B cell (primary cell): Measurements from ENCODE around the gene THRB. TPM values are rescaled to one million over a fixed set of nuclear protein-coding genes. Genes with fewer than 3 reads are reported as not detected.

ENCODE experiments used
- ATAC-seq: fragments of 200-7000 bp; cut with Tn5 transposase; one replicate; pipeline ENCODE4 v1.10.0; 2021; ENCODE audit warnings: low read depth, mild to moderate bottlenecking, moderate number of reproducible peaks, moderate library complexity
- CTCF ChIA-PET: fragments of 350-600 bp; sonication (Branson Sonifier 250); formaldehyde crosslinking; loops from one replicate; lab custom pipeline; 2021; ENCODE audit warnings: antibody characterized with exemption, inconsistent platforms; lab: Charles Lee
- POLR2A ChIA-PET: fragments of 350-600 bp; sonication (Branson Sonifier 250); formaldehyde crosslinking; loops from one replicate; lab custom pipeline; 2021; ENCODE audit warnings: antibody characterized with exemption; lab: Charles Lee
- DNase-seq: peaks from one replicate; pipeline ENCODE4 v3.0.0; 2013
- H2AFZ ChIP-seq: 2 replicates; pipeline ENCODE4 v1.6.1; 2012; ENCODE audit warnings: mild to moderate bottlenecking, low read depth, low read length; ENCODE audit not compliant: insufficient read depth, poor library complexity, severe bottlenecking
- H3K27ac ChIP-seq, 2 donors: 1 replicate in 1 of 2; 2 replicates in 1 of 2; pipeline ENCODE4 v1.5.1; 2012 to 2013; ENCODE audit warnings: low read length in 2 of 2, mild to moderate bottlenecking in 2 of 2, moderate library complexity in 1 of 2
- H3K27me3 ChIP-seq, 4 experiments: fragments of 200-600 bp in 1 of 4; sonication (generic) in 1 of 4; replicated peaks in 1 of 4; 1 replicate in 2 of 4; 2 replicates in 2 of 4; pipeline versions ENCODE4 v1.6.1 to v1.7.0; 2013 to 2016; ENCODE audit warnings: low read length in 3 of 4, mild to moderate bottlenecking in 2 of 4, mixed read lengths in 1 of 4, moderate library complexity in 1 of 4; ENCODE audit not compliant: insufficient read depth in 4 of 4, control insufficient read depth in 3 of 4; ENCODE audit errors: control extremely low read depth in 1 of 4
- H3K36me3 ChIP-seq, 2 experiments: replicated peaks in 1 of 2; 1 replicate in 1 of 2; 2 replicates in 1 of 2; pipeline versions ENCODE4 v1.6.1 to v1.7.1; 2013; ENCODE audit warnings: low read length in 1 of 2; ENCODE audit not compliant: insufficient read depth in 2 of 2, control insufficient read depth in 1 of 2; ENCODE audit errors: control extremely low read depth in 1 of 2, extremely low read depth in 1 of 2
- H3K4me1 ChIP-seq, 2 donors: fragments of 200-600 bp in 1 of 2; sonication (generic) in 1 of 2; 1 replicate in 1 of 2; 2 replicates in 1 of 2; pipeline versions ENCODE4 v1.5.1 to v1.6.1; 2013 to 2017; ENCODE audit warnings: low read length in 2 of 2; ENCODE audit not compliant: control insufficient read depth in 2 of 2, insufficient read depth in 2 of 2
- H3K4me2 ChIP-seq: replicated peaks from 2 replicates; pipeline ENCODE3; 2012; ENCODE audit warnings: mild to moderate bottlenecking, low read depth, low read length; ENCODE audit not compliant: poor library complexity, severe bottlenecking
- H3K4me3 ChIP-seq, 5 experiments: fragments of 200-600 bp in 1 of 5; sonication (generic) in 1 of 5; 1 replicate in 3 of 5; 2 replicates in 2 of 5; pipeline versions ENCODE4 v1.5.1 to v1.7.0; 2011 to 2016; ENCODE audit warnings: low read length in 4 of 5, mild to moderate bottlenecking in 4 of 5, low read depth in 2 of 5, control low read depth in 1 of 5, moderate library complexity in 1 of 5; ENCODE audit not compliant: insufficient read depth in 1 of 5; ENCODE audit errors: control extremely low read depth in 1 of 5, extremely low read depth in 1 of 5
- H3K79me2 ChIP-seq: fragments of 200-600 bp; sonication (generic); one replicate; pipeline ENCODE4 v1.6.0; 2016; ENCODE audit warnings: low read length; ENCODE audit not compliant: control insufficient read depth, insufficient read depth
- H3K9ac ChIP-seq: fragments of 200-600 bp; sonication (generic); 2 replicates; pipeline ENCODE4 v1.6.1; 2017; ENCODE audit warnings: mild to moderate bottlenecking, low read length, moderate library complexity
- H3K9me3 ChIP-seq, 3 donors: one replicate each; pipeline versions ENCODE4 v1.6.1 to v1.7.1; 2013; ENCODE audit warnings: low read length in 2 of 3; ENCODE audit not compliant: control insufficient read depth in 2 of 3, insufficient read depth in 1 of 3; ENCODE audit errors: control extremely low read depth in 1 of 3
- H4K20me1 ChIP-seq: 2 replicates; pipeline ENCODE4 v1.6.0; 2012; ENCODE audit warnings: mild to moderate bottlenecking, low read length; ENCODE audit not compliant: insufficient read depth, control insufficient read depth, poor library complexity, severe bottlenecking
- H3K27ac Mint-ChIP-seq: one replicate; pipeline ENCODE4 v1.8.0; 2021; ENCODE audit warnings: mixed read lengths
- H3K27me3 Mint-ChIP-seq: one replicate; pipeline ENCODE4 v1.8.0; 2021; ENCODE audit warnings: mixed read lengths
- H3K4me1 Mint-ChIP-seq: one replicate; pipeline ENCODE4 v1.8.0; 2021; ENCODE audit warnings: mixed read lengths
- H3K4me3 Mint-ChIP-seq: one replicate; pipeline ENCODE4 v1.8.0; 2021; ENCODE audit warnings: mixed read lengths
- H3K9me3 Mint-ChIP-seq: one replicate; pipeline ENCODE4 v1.8.0; 2022; ENCODE audit warnings: mixed read lengths; ENCODE audit not compliant: insufficient read depth
- CTCF ChIP-seq: fragments of 200-600 bp; IDR thresholded peaks from one replicate; pipeline ENCODE4 v1.8.0; 2022; ENCODE audit warnings: antibody characterized with exemption, mild to moderate bottlenecking
- EZH2 ChIP-seq: IDR thresholded peaks from 2 replicates; pipeline ENCODE4 v1.6.1; 2012; ENCODE audit warnings: borderline replicate concordance, low read depth, mild to moderate bottlenecking, moderate library complexity, low read length; ENCODE audit not compliant: insufficient read depth, poor library complexity, severe bottlenecking
- WGBS: methylation state at CpG from one replicate; pipeline ENCODE4 v1.1.5; 2013; ENCODE audit warnings: missing lambda C conversion rate; ENCODE audit not compliant: insufficient coverage; 5-methylcytosine and 5-hydroxymethylcytosine counted together
- intact Hi-C: fragments of 100-400 bp; cut with micrococcal nuclease; formaldehyde crosslinking; loops from one replicate; pipeline ENCODE4 v1.10.0; 2022
- polyA plus RNA-seq: library from polyadenylated mRNA; depleted of rRNA; stranded (reverse); fragments of >200 nt; gene quantifications from 2 replicates; pipeline ENCODE4 v1.2.3, GENCODE V29; 2012
- total RNA-seq, 2 donors: library from RNA; stranded (reverse); fragments of 120-200 nt in 1 of 2; gene quantifications; 1 replicate in 1 of 2; 2 replicates in 1 of 2; pipeline versions ENCODE4 v1.2.3 to v1.2.4, GENCODE V29; 2013 to 2022

THRB gene
- total and polyA plus RNA-seq, 2 donors (not counting 1 experiment from before 2014, with no cell fraction given): 0.86 to 1.8 TPM

- Histone ChIP-seq H3K4me3 (no peak overlapping the region), H3K4me1 (no peaks in the 10 kb centered on the region), H3K9ac (no peak overlapping the region), H3K4me2 (no peak overlapping the region), H3K27me3 (no peaks in the 10 kb centered on the region), H3K36me3 (no peaks in the 10 kb centered on the region), H3K79me2 (no peaks in the 10 kb centered on the region), H2AFZ (no peak overlapping the region), H4K20me1 (no peaks in the 10 kb centered on the region), H3K27ac (no peak overlapping the region), H3K9me3 (no peaks in the 10 kb centered on the region)
- no peak overlapping the region for H3K27ac Mint-ChIP-seq
- ChIA-PET POLR2A (no interaction called here), CTCF (no interaction called here)
- no peaks in the 10 kb centered on the region for H3K27me3 Mint-ChIP-seq
- DNase-seq (no peak), ATAC-seq (no peak)
- H3K4me1 Mint-ChIP-seq: no peaks in the 10 kb centered on the region
- intact Hi-C loops: no loop called here
- no peak overlapping the region for H3K4me3 Mint-ChIP-seq
- peaks cover 4% of the 10 kb centered on the region for H3K9me3 Mint-ChIP-seq
- TF ChIP-seq EZH2: no peak
- WGBS: 84% methylated on average over 2 of the region's 8 CpGs
Measured at GRCh38 chr3:24288496-24289236, 206.0 kb downstream of the THRB start.

GRCh38 chr3:24287755-24288450 is 206.7 kb downstream of the THRB start:
- H3K4me3 Mint-ChIP-seq: no peak overlapping the region
- no peaks in the 10 kb centered on the region for H3K27me3 ChIP-seq
- ChIA-PET POLR2A (no interaction called here), CTCF (no interaction called here)
- intact Hi-C loops: no loop called here
- H3K27ac ChIP-seq: no peak overlapping the region
- peaks cover 4% of the 10 kb centered on the region for H3K9me3 Mint-ChIP-seq
- H3K27me3 Mint-ChIP-seq: no peaks in the 10 kb centered on the region
- no peak overlapping the region for H2AFZ ChIP-seq
- no peak overlapping the region for H3K4me3 ChIP-seq
- H3K4me1 Mint-ChIP-seq: no peaks in the 10 kb centered on the region
- WGBS: no CpG with 5 or more reads among the region's 3 CpGs
- H3K9me3 ChIP-seq: no peaks in the 10 kb centered on the region
- ATAC-seq (no peak), DNase-seq (no peak)
- H3K9ac ChIP-seq: no peak overlapping the region
- TF ChIP-seq EZH2 (no peak), CTCF (no peak)
- no peaks in the 10 kb centered on the region for H3K4me1 ChIP-seq
- H4K20me1 ChIP-seq: no peaks in the 10 kb centered on the region
- no peaks in the 10 kb centered on the region for H3K79me2 ChIP-seq
- H3K36me3 ChIP-seq: no peaks in the 10 kb centered on the region
- H3K27ac Mint-ChIP-seq: no peak overlapping the region
- H3K4me2 ChIP-seq: no peak overlapping the region
